Mesendoderm (in vitro differentiated cells): ENCODE data around the gene SLC35F4.

Source experiments
- DNase-seq: peaks from one replicate; pipeline ENCODE4 v3.0.0; 2013
- H2AK5ac ChIP-seq: 2 replicates; pipeline ENCODE4 v1.6.1; 2013; ENCODE audit warnings: low read length, inconsistent platforms
- H2BK120ac ChIP-seq: 2 replicates; pipeline ENCODE4 v1.6.1; 2013; ENCODE audit warnings: low read depth, mild to moderate bottlenecking, low read length, moderate library complexity, mixed read lengths
- H2BK15ac ChIP-seq: replicated peaks from 2 replicates; pipeline ENCODE4 v1.6.1; 2013; ENCODE audit warnings: low read depth, mild to moderate bottlenecking, moderate library complexity
- H2BK5ac ChIP-seq: 2 replicates; pipeline ENCODE4 v1.6.1; 2013; ENCODE audit warnings: low read length, inconsistent platforms
- H3K18ac ChIP-seq: 2 replicates; pipeline ENCODE4 v1.6.1; 2013; ENCODE audit warnings: mild to moderate bottlenecking, low read length, mixed read lengths
- H3K23ac ChIP-seq: one replicate; pipeline ENCODE4 v1.6.1; 2013; ENCODE audit warnings: low read length
- H3K27ac ChIP-seq: 2 replicates; pipeline ENCODE4 v1.5.1; 2013; ENCODE audit warnings: low read depth, mild to moderate bottlenecking, inconsistent platforms, low read length, moderate library complexity
- H3K27me3 ChIP-seq: 2 replicates; pipeline ENCODE4 v1.6.1; 2013; ENCODE audit warnings: low read length, control low read depth, mild to moderate bottlenecking, inconsistent platforms; ENCODE audit not compliant: insufficient read depth, poor library complexity
- H3K36me3 ChIP-seq: 2 replicates; pipeline ENCODE4 v1.6.1; 2013; ENCODE audit warnings: low read length, inconsistent platforms; ENCODE audit not compliant: control insufficient read depth, insufficient read depth
- H3K4ac ChIP-seq: one replicate; pipeline ENCODE4 v1.6.1; 2013; ENCODE audit warnings: low read depth, mild to moderate bottlenecking, low read length, moderate library complexity
- H3K4me1 ChIP-seq: 2 replicates; pipeline ENCODE4 v1.6.1; 2013; ENCODE audit warnings: low read depth, low read length, inconsistent platforms; ENCODE audit not compliant: control insufficient read depth
- H3K4me2 ChIP-seq: 2 replicates; pipeline ENCODE4 v1.6.1; 2013; ENCODE audit warnings: low read length
- H3K4me3 ChIP-seq: 2 replicates; pipeline ENCODE4 v1.5.1; 2013; ENCODE audit warnings: mild to moderate bottlenecking, low read length
- H3K56ac ChIP-seq: one replicate; pipeline ENCODE4 v1.6.1; 2013; ENCODE audit warnings: low read length
- H3K79me1 ChIP-seq: 2 replicates; pipeline ENCODE4 v1.6.1; 2013; ENCODE audit warnings: low read length, inconsistent platforms
- H3K79me2 ChIP-seq: 2 replicates; pipeline ENCODE4 v1.6.1; 2013; ENCODE audit warnings: mild to moderate bottlenecking, low read length; ENCODE audit not compliant: control insufficient read depth, insufficient read depth
- H3K9ac ChIP-seq: 2 replicates; pipeline ENCODE4 v1.6.1; 2013; ENCODE audit warnings: low read length, inconsistent platforms
- H4K5ac ChIP-seq: one replicate; pipeline ENCODE4 v1.6.1; 2013; ENCODE audit warnings: low read length
- H4K8ac ChIP-seq: one replicate; pipeline ENCODE4 v1.6.1; 2013; ENCODE audit warnings: low read depth, mild to moderate bottlenecking, control low read depth, low read length, moderate library complexity
- WGBS: extraction: QIAGEN DNeasy Blood & Tissue Kit; methylation state at CpG from one replicate; pipeline ENCODE4 v1.1.7; 2013; ENCODE audit warnings: low lambda C conversion rate, missing lambda C conversion rate; ENCODE audit not compliant: insufficient coverage; ENCODE audit errors: extremely low coverage; 5-methylcytosine and 5-hydroxymethylcytosine counted together

SLC35F4 gene

DNA sequence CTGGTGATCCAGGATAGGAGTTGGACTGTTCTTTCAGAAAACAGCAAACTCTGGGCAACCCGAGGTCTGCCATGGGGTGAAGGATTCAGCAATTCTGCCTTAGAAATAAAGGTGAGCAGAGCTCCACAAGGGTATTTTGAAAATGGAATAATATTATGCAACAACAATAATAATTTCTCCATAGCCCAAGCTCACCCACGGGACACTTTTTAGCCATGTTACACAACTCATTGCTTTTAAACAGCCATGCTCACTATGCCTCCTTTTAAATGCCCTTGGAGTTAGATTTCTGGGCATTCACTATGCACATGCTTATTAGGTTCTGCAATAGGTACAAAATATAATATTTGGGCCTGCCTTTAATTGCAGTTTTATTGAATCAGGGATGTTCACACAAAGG is 37.2 kb downstream of the SLC35F4 start:
- WGBS, result no CpG with 5 or more reads among the region's 2 CpGs
- Histone ChIP-seq H2BK120ac (no peak overlapping the region), H3K27ac (no peak overlapping the region), H3K79me1 (no peaks in the 10 kb centered on the region), H3K9ac (no peak overlapping the region), H3K27me3 (no peaks in the 10 kb centered on the region), H3K79me2 (no peaks in the 10 kb centered on the region), H3K56ac (no peak overlapping the region), H2AK5ac (no peak overlapping the region), H3K4me1 (no peaks in the 10 kb centered on the region), H4K8ac (no peak overlapping the region), H3K36me3 (no peaks in the 10 kb centered on the region), H4K5ac (no peak overlapping the region), H3K23ac (no peak overlapping the region), H3K4ac (no peak overlapping the region), H3K4me2 (no peak overlapping the region), H3K18ac (no peak overlapping the region), H3K4me3 (no peak overlapping the region), H2BK5ac (no peak overlapping the region), H2BK15ac (no peak overlapping the region)
- DNase-seq, result no peak

DNA sequence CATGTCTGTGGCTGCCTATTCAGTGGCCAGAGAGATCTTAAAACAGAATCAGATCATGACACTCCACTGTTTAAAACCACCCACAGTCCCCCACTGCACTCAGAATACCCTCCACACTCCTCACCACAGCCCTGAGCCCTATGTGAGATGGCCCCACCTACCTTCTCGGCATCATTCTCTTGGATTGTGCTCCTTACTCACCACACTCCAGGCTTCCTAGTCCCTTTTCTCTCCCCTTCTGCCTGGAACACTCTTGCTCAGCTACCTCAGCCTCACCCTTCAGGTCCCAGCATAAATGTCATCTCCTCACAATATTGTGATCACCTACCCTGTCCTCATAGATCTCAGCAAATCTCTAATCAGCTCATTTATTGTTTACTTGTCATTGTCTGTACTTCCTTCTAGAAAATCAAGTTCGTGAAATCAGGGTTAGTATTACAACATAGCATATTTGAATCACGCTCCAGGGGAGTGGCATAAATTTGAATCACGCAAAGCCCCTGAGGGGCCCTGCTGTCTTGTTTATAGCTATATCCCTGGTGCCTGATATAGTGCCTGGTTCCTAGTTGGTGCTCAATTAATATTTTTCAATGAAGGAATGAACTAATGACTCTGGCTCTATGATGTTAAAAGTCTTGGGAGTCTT is 42.8 kb downstream of the SLC35F4 start:
- no peaks in the 10 kb centered on the region for H3K36me3 ChIP-seq
- DNase-seq, result no peak
- H2BK120ac ChIP-seq, result no peak overlapping the region
- H4K8ac ChIP-seq, result no peak overlapping the region
- H3K23ac ChIP-seq, result no peak overlapping the region
- no peaks in the 10 kb centered on the region for H3K4me1 ChIP-seq
- no peaks in the 10 kb centered on the region for H3K79me1 ChIP-seq
- WGBS, result no CpG with 5 or more reads among the region's 4 CpGs
- no peaks in the 10 kb centered on the region for H3K79me2 ChIP-seq
- no peak overlapping the region for H3K9ac ChIP-seq
- H3K4me3 ChIP-seq, result no peak overlapping the region
- H3K4me2 ChIP-seq, result no peak overlapping the region
- H3K27me3 ChIP-seq, result no peaks in the 10 kb centered on the region
- H2BK15ac ChIP-seq, result no peak overlapping the region
- H3K56ac ChIP-seq, result no peak overlapping the region
- H2BK5ac ChIP-seq, result no peak overlapping the region
- no peak overlapping the region for H3K18ac ChIP-seq
- no peak overlapping the region for H2AK5ac ChIP-seq
- no peak overlapping the region for H4K5ac ChIP-seq
- H3K27ac ChIP-seq, result no peak overlapping the region
- H3K4ac ChIP-seq, result no peak overlapping the region

DNA sequence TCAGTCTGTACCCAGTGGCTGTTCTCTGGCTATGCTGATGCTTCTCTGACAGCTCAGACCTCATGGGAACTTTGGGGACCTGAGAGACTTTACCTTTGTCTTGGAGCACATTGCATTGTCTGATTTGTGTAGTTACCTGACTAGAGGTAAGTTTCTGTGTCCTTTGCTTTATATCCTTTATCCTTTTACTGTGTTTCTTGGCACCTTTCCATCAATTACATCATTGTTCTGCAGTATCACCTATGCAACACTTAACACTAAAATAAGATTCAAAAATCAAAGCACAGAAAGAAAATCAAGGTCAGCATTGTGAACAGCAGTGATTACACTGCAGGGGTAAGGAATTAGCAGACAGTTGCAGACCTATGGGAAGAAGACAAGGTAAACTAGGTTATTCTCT is 43.8 kb downstream of the SLC35F4 start:
- Histone ChIP-seq H2BK5ac (no peak overlapping the region), H3K4me1 (no peaks in the 10 kb centered on the region), H3K27me3 (no peaks in the 10 kb centered on the region), H3K56ac (no peak overlapping the region), H3K4ac (no peak overlapping the region), H4K5ac (no peak overlapping the region), H3K4me2 (no peak overlapping the region), H2BK120ac (no peak overlapping the region), H3K18ac (no peak overlapping the region), H4K8ac (no peak overlapping the region), H3K79me1 (no peaks in the 10 kb centered on the region), H2AK5ac (no peak overlapping the region), H3K9ac (no peak overlapping the region), H3K79me2 (no peaks in the 10 kb centered on the region), H3K4me3 (no peak overlapping the region), H3K23ac (no peak overlapping the region), H3K36me3 (no peaks in the 10 kb centered on the region), H3K27ac (no peak overlapping the region), H2BK15ac (no peak overlapping the region)
- DNase-seq, result no peak

DNA sequence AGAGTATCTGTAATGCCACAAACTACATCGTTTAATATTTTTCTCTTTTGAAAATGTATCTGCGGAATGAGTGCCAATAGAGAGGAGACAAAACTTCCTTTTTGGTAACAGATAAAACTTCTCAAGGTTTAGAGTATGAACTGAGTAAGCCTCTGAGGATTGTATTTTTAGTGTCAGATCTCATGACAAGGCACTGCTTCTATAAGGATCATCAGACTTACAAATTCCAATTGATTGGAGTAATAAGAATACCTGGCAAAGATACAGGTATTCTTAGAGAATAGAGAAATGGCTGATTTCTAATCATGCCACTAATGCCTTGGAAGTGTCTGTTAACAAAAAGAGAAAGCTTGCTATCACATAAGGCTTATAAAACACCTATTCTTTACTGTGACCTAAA is 45.3 kb downstream of the SLC35F4 start:
- no peak overlapping the region for H2BK5ac ChIP-seq
- H3K4me3 ChIP-seq, result no peak overlapping the region
- no peak overlapping the region for H3K23ac ChIP-seq
- no peak for DNase-seq
- no peak overlapping the region for H3K4ac ChIP-seq
- no peak overlapping the region for H2BK15ac ChIP-seq
- no peak overlapping the region for H3K4me2 ChIP-seq
- no peaks in the 10 kb centered on the region for H3K79me2 ChIP-seq
- no peak overlapping the region for H4K5ac ChIP-seq
- H3K56ac ChIP-seq, result no peak overlapping the region
- no peak overlapping the region for H3K9ac ChIP-seq
- no CpG with 5 or more reads among the region's 2 CpGs for WGBS
- H3K36me3 ChIP-seq, result no peaks in the 10 kb centered on the region
- H2BK120ac ChIP-seq, result no peak overlapping the region
- no peaks in the 10 kb centered on the region for H3K4me1 ChIP-seq
- no peak overlapping the region for H3K27ac ChIP-seq
- H3K27me3 ChIP-seq, result no peaks in the 10 kb centered on the region
- H3K18ac ChIP-seq, result no peak overlapping the region
- H3K79me1 ChIP-seq, result no peaks in the 10 kb centered on the region
- H2AK5ac ChIP-seq, result no peak overlapping the region
- no peak overlapping the region for H4K8ac ChIP-seq

DNA sequence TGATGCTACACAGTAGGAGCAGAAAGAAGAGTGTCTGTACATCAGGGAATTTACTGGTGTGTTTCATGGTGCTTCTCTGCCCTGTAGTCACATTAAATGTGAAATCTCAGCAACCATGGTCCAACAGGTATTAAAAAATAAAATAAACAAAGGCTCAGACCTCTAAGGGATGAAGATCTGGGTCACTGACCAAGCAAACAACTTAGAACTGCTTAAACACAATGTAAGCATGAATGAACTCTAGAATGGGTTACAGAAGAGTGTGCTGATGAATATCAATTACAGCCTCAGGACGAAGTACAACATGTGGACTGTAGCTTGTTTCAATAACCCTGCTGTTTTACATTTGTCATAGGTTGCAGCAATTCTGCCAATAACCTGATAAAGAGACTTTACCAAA is 47.4 kb downstream of the SLC35F4 start:
- Histone ChIP-seq H2BK120ac (no peak overlapping the region), H2BK5ac (no peak overlapping the region), H2BK15ac (no peak overlapping the region), H3K18ac (no peak overlapping the region), H3K4me3 (no peak overlapping the region), H3K4ac (no peak overlapping the region), H3K4me1 (no peaks in the 10 kb centered on the region), H3K56ac (no peak overlapping the region), H3K27ac (no peak overlapping the region), H2AK5ac (no peak overlapping the region), H3K27me3 (no peaks in the 10 kb centered on the region), H4K8ac (no peak overlapping the region), H3K79me1 (no peaks in the 10 kb centered on the region), H3K4me2 (no peak overlapping the region), H4K5ac (no peak overlapping the region), H3K9ac (no peak overlapping the region), H3K79me2 (no peaks in the 10 kb centered on the region), H3K23ac (no peak overlapping the region), H3K36me3 (no peaks in the 10 kb centered on the region)
- WGBS, result no CpG with 5 or more reads among the region's 1 CpG
- no peak for DNase-seq

DNA sequence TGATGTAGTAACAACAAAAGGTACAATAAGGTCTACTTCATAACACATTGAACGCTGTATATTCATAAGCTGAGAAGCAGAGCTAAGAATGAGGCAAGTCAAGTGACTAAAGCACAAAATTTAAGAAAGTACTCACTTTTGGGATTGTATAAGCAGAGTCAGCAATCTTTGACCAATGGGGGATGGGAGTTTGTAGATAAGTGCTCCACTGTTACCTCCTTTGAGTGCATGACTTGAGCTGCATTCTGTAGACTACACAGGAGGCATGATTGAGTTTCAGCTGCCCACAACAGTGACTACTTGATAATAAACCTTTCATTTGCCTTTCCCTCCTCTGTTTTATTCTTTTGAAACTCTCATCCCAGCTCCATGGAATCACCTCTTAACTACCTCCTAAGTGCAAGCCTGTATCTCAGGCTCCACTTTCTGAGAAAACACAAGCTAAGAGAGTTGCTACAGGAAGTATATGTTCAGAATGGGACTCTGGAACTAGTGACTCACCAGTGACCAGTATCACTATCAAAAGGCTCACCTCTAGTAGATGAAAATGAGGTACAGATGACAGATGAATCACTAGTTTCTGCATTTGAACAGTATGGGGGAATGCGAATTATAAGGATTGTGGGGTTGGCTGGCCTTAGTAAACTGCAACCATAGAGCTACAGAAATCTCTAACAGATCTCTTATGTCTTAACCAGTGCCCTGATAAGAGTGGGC is 49.2 kb downstream of the SLC35F4 start:
- Histone ChIP-seq H3K4ac (no peak overlapping the region), H3K27me3 (no peaks in the 10 kb centered on the region), H4K5ac (no peak overlapping the region), H2AK5ac (no peak overlapping the region), H2BK5ac (no peak overlapping the region), H3K79me1 (no peaks in the 10 kb centered on the region), H3K18ac (no peak overlapping the region), H3K23ac (no peak overlapping the region), H3K4me1 (no peaks in the 10 kb centered on the region), H3K27ac (no peak overlapping the region), H2BK15ac (no peak overlapping the region), H3K4me2 (no peak overlapping the region), H3K56ac (no peak overlapping the region), H3K4me3 (no peak overlapping the region), H3K36me3 (no peaks in the 10 kb centered on the region), H4K8ac (no peak overlapping the region), H2BK120ac (no peak overlapping the region), H3K9ac (no peak overlapping the region), H3K79me2 (no peaks in the 10 kb centered on the region)
- WGBS, result no CpG with 5 or more reads among the region's 2 CpGs
- no peak for DNase-seq
